SK-N-SH (cell line): ENCODE data around the gene IFNLR1.

Experiments used
- CTCF ChIP-seq: fragments of 200-600 bp; sonication (generic); IDR thresholded peaks from 2 replicates; pipeline ENCODE4 v1.6.1; 2017; ENCODE audit warnings: antibody characterized with exemption, mild to moderate bottlenecking, moderate library complexity
- EZH2phosphoT487 ChIP-seq: fragments of 200-600 bp; sonication (generic); IDR thresholded peaks from 2 replicates; pipeline ENCODE4 v1.6.1; 2017; ENCODE audit warnings: low read depth, mixed run types, mild to moderate bottlenecking, antibody characterized with exemption, moderate library complexity, borderline replicate concordance
- FOXM1 ChIP-seq: IDR thresholded peaks from 2 replicates; pipeline ENCODE4 v1.4.0; 2012; ENCODE audit warnings: low read depth, mild to moderate bottlenecking
- IRF3 ChIP-seq: fragments of 150-350 bp; IDR thresholded peaks from 2 replicates; pipeline ENCODE4 v1.6.1; 2016; ENCODE audit warnings: mild to moderate bottlenecking, low read depth, low read length
- MAX ChIP-seq: IDR thresholded peaks from 2 replicates; pipeline ENCODE4 v1.4.0; 2012; ENCODE audit warnings: low read depth
- RXRA ChIP-seq: IDR thresholded peaks from 2 replicates; pipeline ENCODE4 v1.4.0; 2012; ENCODE audit warnings: low read depth, mild to moderate bottlenecking, borderline replicate concordance
- SMC3 ChIP-seq: IDR thresholded peaks from 2 replicates; pipeline ENCODE4 v1.6.1; 2012; ENCODE audit warnings: low read depth, low read length, improper control_type of control experiment
- USF2 ChIP-seq: fragments of 150-350 bp; IDR thresholded peaks from 2 replicates; pipeline ENCODE4 v1.6.1; 2017; ENCODE audit warnings: antibody characterized with exemption, low read length, low read depth, borderline replicate concordance
- YY1 ChIP-seq: IDR thresholded peaks from 2 replicates; pipeline ENCODE4 v1.4.0; 2012; ENCODE audit warnings: low read depth, mild to moderate bottlenecking

- TF ChIP-seq CTCF (no peak), RXRA (no peak), MAX (no peak), YY1 (no peak), FOXM1 (no peak), USF2 (no peak), EZH2phosphoT487 (no peak), IRF3 (no peak), SMC3 (no peak)
These were observed 34.2 kb downstream of the IFNLR1 start for GRCh38 chr1:24152631-24153494.
